SJSA1 (cell line): Measurements from ENCODE around the gene MAML2. TPM values are rescaled to one million over a fixed set of nuclear protein-coding genes. Genes with fewer than 3 reads are reported as not detected.

Experiments used
- DNase-seq, 2 experiments: peaks; one replicate each; pipeline ENCODE4 v3.0.0-alpha.2; 2015 to 2020; ENCODE audit warnings: low spot score in 2 of 2, low read depth in 1 of 2
- H3K27ac ChIP-seq: fragments of 250-450 bp; sonication (Bioruptor Pico); 2 replicates; pipeline ENCODE4 v1.5.1; 2020; ENCODE audit warnings: mild to moderate bottlenecking, moderate library complexity
- H3K27me3 ChIP-seq: fragments of 250-450 bp; sonication (Bioruptor Pico); replicated peaks from 2 replicates; pipeline ENCODE4 v1.5.1; 2020; ENCODE audit warnings: mild to moderate bottlenecking, moderate library complexity
- H3K36me3 ChIP-seq: fragments of 250-450 bp; sonication (Bioruptor Pico); 2 replicates; pipeline ENCODE4 v1.5.1; 2020; ENCODE audit warnings: mild to moderate bottlenecking
- H3K4me1 ChIP-seq: fragments of 250-450 bp; sonication (Bioruptor Pico); replicated peaks from 2 replicates; pipeline ENCODE4 v1.6.1; 2021; ENCODE audit warnings: mild to moderate bottlenecking
- H3K4me3 ChIP-seq: fragments of 250-450 bp; sonication (Bioruptor Pico); 2 replicates; pipeline ENCODE4 v1.5.1; 2020; ENCODE audit warnings: mild to moderate bottlenecking
- H3K9me3 ChIP-seq: fragments of 250-450 bp; sonication (Bioruptor Pico); replicated peaks from 2 replicates; pipeline ENCODE4 v1.5.1; 2020; ENCODE audit warnings: mild to moderate bottlenecking
- total RNA-seq: library from RNA; depleted of rRNA; stranded (reverse); fragments of >200 nt; shearing (Covaris generic); gene quantifications from 2 replicates; pipeline ENCODE4 v1.2.3, GENCODE V29; 2014

Gene MAML2
- total RNA-seq, 1 experiment from 2014 or later: 8.7 TPM

GRCh38 chr11:96097844-96098421, 245.1 kb downstream of the MAML2 start:
- no peaks in the 10 kb centered on the region for H3K27me3 ChIP-seq
- peaks cover 34% of the 10 kb centered on the region for H3K4me1 ChIP-seq
- no peaks in the 10 kb centered on the region for H3K9me3 ChIP-seq
- peak overlapping the region; percentile 54; the same call in 1 of the 2 replicates for H3K27ac ChIP-seq
- no peaks in the 10 kb centered on the region for H3K36me3 ChIP-seq
- no peak overlapping the region for H3K4me3 ChIP-seq
- DNase-seq: no peak

- H3K27ac ChIP-seq: no peak overlapping the region
- no peaks in the 10 kb centered on the region; the same call in 1 of the 2 replicates for H3K36me3 ChIP-seq
- no peaks in the 10 kb centered on the region for H3K27me3 ChIP-seq
- H3K4me3 ChIP-seq: no peak overlapping the region
- H3K9me3 ChIP-seq: no peaks in the 10 kb centered on the region
- peaks cover 26% of the 10 kb centered on the region for H3K4me1 ChIP-seq
- DNase-seq: no peak
Measured at GRCh38 chr11:96096360-96096759, 246.6 kb downstream of the MAML2 start.

GRCh38 chr11:96095884-96096303, 247.1 kb downstream of the MAML2 start:
- Histone ChIP-seq H3K27ac (no peak overlapping the region), H3K4me3 (no peak overlapping the region)
- no peak for DNase-seq

GRCh38 chr11:96094156-96094555, 248.8 kb downstream of the MAML2 start:
- Histone ChIP-seq H3K4me3 (no peak overlapping the region), H3K9me3 (no peaks in the 10 kb centered on the region), H3K4me1 (peaks cover 36% of the 10 kb centered on the region), H3K27me3 (no peaks in the 10 kb centered on the region), H3K27ac (no peak overlapping the region), H3K36me3 (peaks cover 3% of the 10 kb centered on the region; the same call in 1 of the 2 replicates)
- DNase-seq: no peak

More at GRCh38 chr11:96095884-96096303, 247.1 kb downstream of the MAML2 start:
- Histone ChIP-seq H3K9me3 (no peaks in the 10 kb centered on the region), H3K27me3 (no peaks in the 10 kb centered on the region), H3K4me1 (peaks cover 29% of the 10 kb centered on the region), H3K36me3 (no peaks in the 10 kb centered on the region; the same call in 1 of the 2 replicates)

GRCh38 chr11:96092511-96092910, 250.5 kb downstream of the MAML2 start:
- Histone ChIP-seq H3K27me3 (no peaks in the 10 kb centered on the region), H3K9me3 (no peaks in the 10 kb centered on the region), H3K4me1 (peaks cover 22% of the 10 kb centered on the region), H3K4me3 (no peak overlapping the region), H3K36me3 (peaks cover 3% of the 10 kb centered on the region; the same call in 1 of the 2 replicates), H3K27ac (no peak overlapping the region)
- DNase-seq: no peak

GRCh38 chr11:96091476-96091875, 251.5 kb downstream of the MAML2 start:
- Histone ChIP-seq H3K9me3 (no peaks in the 10 kb centered on the region), H3K4me3 (no peak overlapping the region), H3K36me3 (peaks cover 3% of the 10 kb centered on the region; the same call in 1 of the 2 replicates), H3K4me1 (peaks cover 22% of the 10 kb centered on the region), H3K27ac (no peak overlapping the region), H3K27me3 (no peaks in the 10 kb centered on the region)
- no peak for DNase-seq

- Histone ChIP-seq H3K36me3 (peaks cover 3% of the 10 kb centered on the region; the same call in 1 of the 2 replicates), H3K4me3 (no peak overlapping the region), H3K27ac (peak overlapping the region; percentile 62)
Measured at GRCh38 chr11:96090711-96091110, 252.3 kb downstream of the MAML2 start.

GRCh38 chr11:96088914-96089313, 254.1 kb downstream of the MAML2 start:
- no peaks in the 10 kb centered on the region for H3K27me3 ChIP-seq
- no peak overlapping the region for H3K27ac ChIP-seq
- no peak for DNase-seq
- peaks cover 33% of the 10 kb centered on the region for H3K4me1 ChIP-seq
- no peaks in the 10 kb centered on the region for H3K9me3 ChIP-seq
- peaks cover 3% of the 10 kb centered on the region; the same call in 1 of the 2 replicates for H3K36me3 ChIP-seq
- H3K4me3 ChIP-seq: no peak overlapping the region

More at GRCh38 chr11:96090711-96091110, 252.3 kb downstream of the MAML2 start:
- Histone ChIP-seq H3K4me1 (peaks cover 22% of the 10 kb centered on the region), H3K9me3 (no peaks in the 10 kb centered on the region), H3K27me3 (no peaks in the 10 kb centered on the region)
- DNase-seq: peak in 1 of 2 experiments; percentile 48

- no peak overlapping the region for H3K4me3 ChIP-seq
- peaks cover 24% of the 10 kb centered on the region for H3K4me1 ChIP-seq
- no peak for DNase-seq
- H3K27ac ChIP-seq: no peak overlapping the region
- no peaks in the 10 kb centered on the region for H3K9me3 ChIP-seq
- H3K36me3 ChIP-seq: 0 out of 2 replicates have a peak, but pooled peaks cover 3% of the 10 kb centered on the region
- H3K27me3 ChIP-seq: no peaks in the 10 kb centered on the region
Measured at GRCh38 chr11:96086111-96086510, 256.9 kb downstream of the MAML2 start.

GRCh38 chr11:96085319-96085930, 257.6 kb downstream of the MAML2 start:
- no peak overlapping the region for H3K4me3 ChIP-seq
- 0 out of 2 replicates have a peak, but pooled peaks cover 3% of the 10 kb centered on the region for H3K36me3 ChIP-seq
- no peak overlapping the region for H3K27ac ChIP-seq
- H3K9me3 ChIP-seq: no peaks in the 10 kb centered on the region
- H3K27me3 ChIP-seq: no peaks in the 10 kb centered on the region
- no peak for DNase-seq
- H3K4me1 ChIP-seq: peaks cover 17% of the 10 kb centered on the region

GRCh38 chr11:96084610-96085318, 258.2 kb downstream of the MAML2 start:
- Histone ChIP-seq H3K27me3 (no peaks in the 10 kb centered on the region), H3K4me1 (peaks cover 11% of the 10 kb centered on the region), H3K9me3 (no peaks in the 10 kb centered on the region), H3K36me3 (0 out of 2 replicates have a peak, but pooled peaks cover 3% of the 10 kb centered on the region), H3K4me3 (no peak overlapping the region), H3K27ac (no peak overlapping the region)
- no peak for DNase-seq

- Histone ChIP-seq H3K36me3 (no peaks in the 10 kb centered on the region), H3K27ac (no peak overlapping the region), H3K9me3 (no peaks in the 10 kb centered on the region), H3K4me1 (peaks cover 11% of the 10 kb centered on the region), H3K4me3 (no peak overlapping the region), H3K27me3 (no peaks in the 10 kb centered on the region)
- no peak for DNase-seq
Measured at GRCh38 chr11:96082936-96083335, 260.1 kb downstream of the MAML2 start.

- Histone ChIP-seq H3K9me3 (no peaks in the 10 kb centered on the region), H3K27ac (no peak overlapping the region), H3K4me3 (no peak overlapping the region), H3K27me3 (no peaks in the 10 kb centered on the region), H3K36me3 (no peaks in the 10 kb centered on the region), H3K4me1 (peaks cover 14% of the 10 kb centered on the region)
- DNase-seq: no peak
Measured at GRCh38 chr11:96082002-96082899, 260.7 kb downstream of the MAML2 start.
